ENCODE data around the gene SEC23IP.

SEC23IP gene

DNA sequence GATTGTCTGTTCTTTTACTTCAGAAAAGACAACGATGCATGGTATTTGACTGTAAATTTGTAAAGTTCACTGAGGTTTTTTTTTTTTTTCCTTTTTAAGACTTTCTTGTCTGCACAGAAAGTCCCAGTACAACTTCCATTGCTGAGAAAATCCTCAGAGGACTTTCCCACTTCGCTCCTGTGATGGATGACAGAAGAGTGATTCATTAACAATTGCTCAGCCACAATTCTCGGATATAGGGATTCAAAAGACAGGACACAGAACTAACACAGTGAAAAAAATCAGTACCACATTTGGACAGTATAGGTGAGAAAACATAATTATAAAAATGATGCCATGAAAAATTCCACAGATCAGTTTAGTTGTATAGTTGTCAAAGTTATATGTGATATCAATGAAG lies 48.0 kb downstream of the SEC23IP start:
- Mint-ChIP-seq H3K27me3 (no peaks in the 10 kb centered on the region), H3K4me1 (no peaks in the 10 kb centered on the region), H3K9me3 (no peaks in the 10 kb centered on the region), H3K27ac (peak overlapping the region; percentile 39), H3K36me3 (peaks cover 24 to 47% of the 10 kb centered on the region in 2 donors), H3K4me3 (no peak overlapping the region)
- DNase-seq (no peak), ATAC-seq (replicated peaks) (no peak)

DNA sequence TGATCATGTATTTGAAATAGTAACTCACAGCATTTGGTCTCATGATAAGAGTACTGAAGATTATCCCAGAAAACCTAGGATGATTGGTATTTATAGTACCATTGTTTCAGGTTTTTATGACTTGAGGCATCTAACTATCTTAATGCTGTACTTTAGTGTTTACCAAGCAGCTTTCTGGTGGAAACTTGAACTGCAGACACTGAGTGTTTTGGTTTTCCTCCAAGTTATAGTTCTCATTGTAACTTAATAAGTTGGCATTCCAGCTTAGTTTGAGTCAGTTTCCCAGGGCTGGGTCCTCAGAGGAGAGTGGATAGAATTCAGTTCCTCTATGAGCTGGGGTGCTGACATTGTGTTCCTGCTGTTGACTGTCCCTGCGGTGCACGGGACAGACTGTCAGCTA lies 50.4 kb downstream of the SEC23IP start:
- ATAC-seq (replicated peaks): no peak
- H3K36me3 Mint-ChIP-seq: peaks cover 25 to 49% of the 10 kb centered on the region in 2 donors
- no peak overlapping the region for H3K4me3 Mint-ChIP-seq
- peaks cover 0 to 1% of the 10 kb centered on the region in 2 donors for H3K9me3 Mint-ChIP-seq
- DNase-seq: no peak
- no peaks in the 10 kb centered on the region for H3K4me1 Mint-ChIP-seq
- H3K27me3 Mint-ChIP-seq: no peaks in the 10 kb centered on the region
- H3K27ac Mint-ChIP-seq: no peak overlapping the region

DNA sequence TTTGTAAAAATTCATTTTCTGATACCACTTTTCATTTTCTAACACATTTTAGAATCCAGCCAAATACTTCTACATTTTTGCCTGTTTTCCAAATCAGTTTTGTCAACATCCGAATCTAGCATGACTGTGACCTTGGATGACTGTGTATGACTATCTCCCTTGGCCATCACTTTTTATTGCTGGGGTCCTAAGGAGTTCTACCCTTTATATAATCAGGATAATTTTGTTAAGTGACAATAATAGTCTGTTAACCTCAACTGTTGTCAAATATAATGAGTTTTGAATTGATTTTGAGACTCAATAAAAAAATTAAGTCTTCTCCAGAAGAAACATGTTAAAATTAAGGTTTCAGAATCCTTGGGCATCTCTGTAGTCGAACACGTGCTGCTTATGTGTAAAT lies 53.3 kb downstream of the SEC23IP start:
- H3K27ac Mint-ChIP-seq: no peak overlapping the region
- peaks cover 30 to 41% of the 10 kb centered on the region in 2 donors for H3K36me3 Mint-ChIP-seq
- peaks cover 0 to 3% of the 10 kb centered on the region in 2 donors for H3K9me3 Mint-ChIP-seq
- H3K4me1 Mint-ChIP-seq: no peaks in the 10 kb centered on the region
- no peak for ATAC-seq (replicated peaks)
- no peak for DNase-seq
- no peaks in the 10 kb centered on the region for H3K27me3 Mint-ChIP-seq
- H3K4me3 Mint-ChIP-seq: no peak overlapping the region

GRCh38 chr10:119947300-119947699 lies 54.8 kb downstream of the SEC23IP start:
- H3K27ac Mint-ChIP-seq: no peak overlapping the region
- no peaks in the 10 kb centered on the region for H3K4me1 Mint-ChIP-seq
- DNase-seq: no peak
- H3K9me3 Mint-ChIP-seq: peaks cover 0 to 3% of the 10 kb centered on the region in 2 donors
- H3K36me3 Mint-ChIP-seq: peaks cover 29 to 36% of the 10 kb centered on the region in 2 donors
- H3K27me3 Mint-ChIP-seq: no peaks in the 10 kb centered on the region
- H3K4me3 Mint-ChIP-seq: no peak overlapping the region
- no peak for ATAC-seq (replicated peaks)

DNA sequence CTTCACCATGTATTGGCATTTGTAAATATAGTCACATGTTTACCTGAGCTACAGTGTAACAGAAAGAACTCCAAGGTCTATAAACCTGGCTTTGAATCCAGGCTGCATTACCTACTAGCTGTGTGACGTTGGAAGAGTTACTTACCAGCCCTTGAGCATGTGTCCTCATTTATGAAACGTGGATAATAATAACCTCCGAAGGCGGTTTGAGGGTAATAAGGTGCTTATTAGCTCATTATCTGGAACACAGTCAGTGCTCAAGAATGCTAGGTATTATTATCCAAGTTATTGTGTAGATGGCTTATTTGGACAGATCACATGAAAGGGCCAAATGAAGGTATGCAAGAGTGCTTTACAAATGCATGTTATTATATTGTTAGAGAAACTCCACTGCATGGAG lies 64.9 kb downstream of the SEC23IP start:
- no peak overlapping the region for H3K27ac Mint-ChIP-seq
- H3K36me3 Mint-ChIP-seq: peaks cover 6 to 16% of the 10 kb centered on the region in 2 donors
- H3K27me3 Mint-ChIP-seq: peaks cover 16 to 22% of the 10 kb centered on the region in 2 donors
- no peak for DNase-seq
- peaks cover 0 to 2% of the 10 kb centered on the region in 2 donors for H3K9me3 Mint-ChIP-seq
- peaks cover 0 to 5% of the 10 kb centered on the region in 2 donors for H3K4me1 Mint-ChIP-seq
- H3K4me3 Mint-ChIP-seq: no peak overlapping the region
- no peak for ATAC-seq (replicated peaks)

DNA sequence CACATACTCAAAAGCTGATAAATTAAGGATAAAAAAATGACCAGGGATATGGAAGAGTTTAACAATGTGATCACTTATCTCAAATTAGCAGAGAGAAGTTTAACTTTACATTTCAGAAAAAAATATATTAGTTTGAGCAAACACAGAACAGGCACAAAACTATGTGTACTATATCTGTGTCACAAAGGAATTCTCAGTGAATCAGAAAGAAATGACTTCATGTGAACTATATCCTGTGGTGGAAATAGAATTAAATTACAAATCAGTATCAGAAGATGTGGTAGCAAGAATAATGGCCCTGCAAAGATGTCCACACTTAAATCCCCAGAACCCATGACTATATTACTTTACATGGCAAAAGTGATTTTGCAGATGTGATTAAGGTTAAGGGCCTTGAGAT lies 70.3 kb downstream of the SEC23IP start:
- no peak overlapping the region for H3K27ac Mint-ChIP-seq
- H3K36me3 Mint-ChIP-seq: peaks cover 10% of the 10 kb centered on the region in 2 donors
- no peaks in the 10 kb centered on the region for H3K4me1 Mint-ChIP-seq
- peaks cover 17 to 27% of the 10 kb centered on the region in 2 donors for H3K27me3 Mint-ChIP-seq
- DNase-seq (no peak), ATAC-seq (replicated peaks) (no peak)
- H3K4me3 Mint-ChIP-seq: no peak overlapping the region
- H3K9me3 Mint-ChIP-seq: peaks cover 8 to 9% of the 10 kb centered on the region in 2 donors

DNA sequence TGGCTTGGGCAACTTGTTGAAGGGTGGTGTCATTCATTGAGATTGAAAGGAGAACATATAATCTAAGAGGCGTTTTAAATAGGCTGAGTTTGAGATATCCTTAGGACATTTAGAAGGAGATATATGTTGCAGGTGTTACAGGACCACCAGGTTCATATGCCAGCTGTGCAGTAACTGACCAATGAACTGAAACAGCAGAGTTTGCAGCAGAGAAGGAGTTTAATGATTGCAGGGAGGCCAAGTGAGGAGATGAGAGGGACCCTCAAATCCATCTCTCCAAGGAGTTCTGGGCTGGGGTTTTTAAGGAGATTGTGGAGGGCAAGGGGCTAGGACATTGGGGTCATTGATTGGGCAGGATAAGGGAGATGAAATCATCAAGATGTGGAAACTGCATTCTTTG lies 74.5 kb downstream of the SEC23IP start:
- Mint-ChIP-seq H3K4me1 (no peaks in the 10 kb centered on the region), H3K4me3 (no peak overlapping the region), H3K27ac (no peak overlapping the region), H3K9me3 (peaks cover 8 to 9% of the 10 kb centered on the region in 2 donors), H3K27me3 (peaks cover 9 to 13% of the 10 kb centered on the region in 2 donors), H3K36me3 (peaks cover 5 to 6% of the 10 kb centered on the region in 2 donors)
- no peak for DNase-seq
- no peak for ATAC-seq (replicated peaks)

DNA sequence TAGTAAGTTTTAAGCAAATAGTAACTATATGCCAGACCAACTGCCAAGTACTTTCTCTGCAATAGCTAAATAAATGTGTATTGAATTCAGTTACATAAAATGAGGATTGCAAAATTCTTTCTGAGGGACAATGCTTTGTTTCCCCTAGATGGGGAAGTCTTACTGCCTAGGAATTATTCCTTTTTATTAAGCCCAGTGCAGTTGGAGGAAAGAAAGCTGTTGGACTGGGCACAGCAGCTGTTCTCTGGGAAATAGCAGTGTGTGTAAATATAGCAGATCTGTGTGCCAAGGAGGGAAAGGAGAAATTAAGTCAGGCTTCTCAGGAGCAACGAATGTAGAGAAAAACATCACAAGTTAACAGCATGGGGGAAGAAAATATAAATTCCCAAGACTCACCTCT lies 77.1 kb downstream of the SEC23IP start:
- Mint-ChIP-seq H3K27ac (no peak overlapping the region), H3K27me3 (peaks cover 11 to 12% of the 10 kb centered on the region in 2 donors), H3K4me1 (no peaks in the 10 kb centered on the region), H3K4me3 (no peak overlapping the region), H3K9me3 (peaks cover 8 to 9% of the 10 kb centered on the region in 2 donors), H3K36me3 (peaks cover 5 to 6% of the 10 kb centered on the region in 2 donors)
- ATAC-seq (replicated peaks): no peak
- DNase-seq: no peak

DNA sequence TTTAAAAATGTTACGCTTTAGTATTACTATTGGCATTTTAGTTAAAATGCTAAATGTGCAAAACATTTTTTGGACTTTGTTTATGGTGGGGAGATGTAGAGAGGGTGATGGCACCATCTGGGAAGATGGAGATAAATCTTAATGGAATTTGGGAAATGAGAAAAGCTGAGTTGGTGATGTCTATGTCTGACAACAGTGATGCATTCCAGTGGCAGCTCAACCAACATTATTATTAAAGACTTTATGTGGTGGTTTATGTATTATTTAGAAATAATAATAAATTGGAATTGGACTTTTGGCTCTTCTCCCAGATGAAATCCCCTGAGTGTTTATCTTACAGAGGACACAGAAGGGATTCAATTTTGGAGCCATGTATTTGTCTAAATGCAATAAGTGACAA lies 77.6 kb downstream of the SEC23IP start:
- H3K27ac Mint-ChIP-seq: no peak overlapping the region
- no peak for DNase-seq
- H3K4me3 Mint-ChIP-seq: no peak overlapping the region
- ATAC-seq (replicated peaks): no peak
- H3K36me3 Mint-ChIP-seq: peaks cover 5 to 6% of the 10 kb centered on the region in 2 donors
- no peaks in the 10 kb centered on the region for H3K4me1 Mint-ChIP-seq
- H3K27me3 Mint-ChIP-seq: peaks cover 11 to 12% of the 10 kb centered on the region in 2 donors
- H3K9me3 Mint-ChIP-seq: peaks cover 8 to 9% of the 10 kb centered on the region in 2 donors

DNA sequence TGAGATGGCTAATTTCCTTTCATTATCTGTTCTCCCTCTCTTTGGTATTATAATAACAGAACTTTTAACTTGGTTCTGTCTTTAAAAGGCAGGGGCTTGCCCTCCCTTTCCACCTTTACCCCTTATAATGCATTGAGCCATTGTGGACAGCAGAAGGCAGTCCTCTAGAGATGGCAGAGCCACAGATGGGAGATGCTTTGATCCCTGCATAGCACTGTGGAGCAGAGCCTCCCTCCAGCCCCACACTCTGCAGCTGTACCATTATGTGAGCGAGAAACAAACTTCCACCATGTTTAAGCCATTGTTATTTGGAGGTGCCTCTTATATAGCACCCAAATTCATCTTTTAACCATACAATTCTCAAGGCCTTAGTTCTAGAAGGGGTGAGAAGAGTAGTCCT lies 78.4 kb downstream of the SEC23IP start:
- DNase-seq (no peak), ATAC-seq (replicated peaks) (no peak)
- peaks cover 5 to 6% of the 10 kb centered on the region in 2 donors for H3K36me3 Mint-ChIP-seq
- peaks cover 11 to 12% of the 10 kb centered on the region in 2 donors for H3K27me3 Mint-ChIP-seq
- no peak overlapping the region for H3K4me3 Mint-ChIP-seq
- H3K4me1 Mint-ChIP-seq: no peaks in the 10 kb centered on the region
- H3K9me3 Mint-ChIP-seq: peaks cover 8 to 9% of the 10 kb centered on the region in 2 donors
- H3K27ac Mint-ChIP-seq: no peak overlapping the region

DNA sequence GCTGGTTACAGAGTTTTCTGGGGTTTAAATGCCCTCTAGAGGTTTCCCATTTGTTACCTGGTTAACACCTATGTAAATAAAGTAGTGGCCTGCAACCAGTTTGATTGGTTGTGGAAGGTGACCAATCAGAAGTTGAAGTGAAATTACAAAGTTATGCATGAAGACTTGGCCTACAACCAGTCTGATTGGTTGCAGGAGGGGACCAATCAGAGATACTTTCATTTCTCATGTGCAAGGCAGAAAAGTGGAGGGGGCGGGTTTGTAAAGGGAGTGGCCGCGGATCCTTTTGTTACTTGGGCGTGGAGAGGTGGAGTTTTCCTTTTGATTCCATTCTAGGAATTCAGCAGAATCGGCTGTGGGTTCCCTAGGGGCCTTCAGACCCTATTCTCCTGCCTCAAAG lies 80.8 kb downstream of the SEC23IP start:
- no peak overlapping the region for H3K27ac Mint-ChIP-seq
- H3K9me3 Mint-ChIP-seq: no peaks in the 10 kb centered on the region
- H3K27me3 Mint-ChIP-seq: peaks cover 16 to 21% of the 10 kb centered on the region in 2 donors
- no peaks in the 10 kb centered on the region for H3K36me3 Mint-ChIP-seq
- ATAC-seq (replicated peaks) (no peak), DNase-seq (no peak)
- no peaks in the 10 kb centered on the region for H3K4me1 Mint-ChIP-seq
- no peak overlapping the region for H3K4me3 Mint-ChIP-seq

- H3K27ac Mint-ChIP-seq: no peak overlapping the region
- H3K4me1 Mint-ChIP-seq: no peaks in the 10 kb centered on the region
- no peak overlapping the region for H3K4me3 Mint-ChIP-seq
- DNase-seq (no peak), ATAC-seq (replicated peaks) (no peak)
- no peaks in the 10 kb centered on the region for H3K9me3 Mint-ChIP-seq
- no peaks in the 10 kb centered on the region for H3K36me3 Mint-ChIP-seq
- peaks cover 15 to 16% of the 10 kb centered on the region in 2 donors for H3K27me3 Mint-ChIP-seq
Measured at GRCh38 chr10:119976421-119976820, 83.9 kb downstream of the SEC23IP start.

GRCh38 chr10:119980956-119981750 lies 88.6 kb downstream of the SEC23IP start:
- Mint-ChIP-seq H3K4me3 (no peak overlapping the region), H3K27ac (no peak overlapping the region), H3K4me1 (no peaks in the 10 kb centered on the region), H3K36me3 (no peaks in the 10 kb centered on the region), H3K9me3 (peaks cover 1 to 5% of the 10 kb centered on the region in 2 donors), H3K27me3 (peaks cover 10 to 15% of the 10 kb centered on the region in 2 donors)
- no peak for DNase-seq
- no peak for ATAC-seq (replicated peaks)

- Mint-ChIP-seq H3K27me3 (peaks cover 6 to 15% of the 10 kb centered on the region in 2 donors), H3K4me1 (no peaks in the 10 kb centered on the region), H3K4me3 (no peak overlapping the region), H3K27ac (no peak overlapping the region), H3K36me3 (peaks cover 0 to 3% of the 10 kb centered on the region in 2 donors), H3K9me3 (peaks cover 4 to 7% of the 10 kb centered on the region in 2 donors)
- DNase-seq (no peak), ATAC-seq (replicated peaks) (no peak)
Measured at GRCh38 chr10:119981826-119982225, 89.3 kb downstream of the SEC23IP start.

- Mint-ChIP-seq H3K36me3 (peaks cover 0 to 3% of the 10 kb centered on the region in 2 donors), H3K4me1 (no peaks in the 10 kb centered on the region), H3K27ac (no peak overlapping the region), H3K4me3 (no peak overlapping the region), H3K27me3 (peaks cover 17 to 22% of the 10 kb centered on the region in 2 donors), H3K9me3 (peaks cover 4 to 7% of the 10 kb centered on the region in 2 donors)
- DNase-seq (no peak), ATAC-seq (replicated peaks) (no peak)
Measured at GRCh38 chr10:119988333-119988732, 95.8 kb downstream of the SEC23IP start.

Measured in stimulated activated naive B cell treated with anti-CD40 and anti-IgM and Interleukin-4, amounts not matched to agents 10 μg/mL and 1 μg/mL and 100 μg/mL, for 72 hours (primary cell).